ENCODE data around the gene TAS1R3.

Gene TAS1R3

GRCh38 chr1:1324524-1325287, 6.4 kb upstream of the TAS1R3 start, which contains the start of the genes CPTP and INTS11:
Gene CPTP (plus strand): TSS chr1:1324802. CDS start chr1:1326911, 2,109 bp downstream.
Gene INTS11 (minus strand): TSS chr1:1324660. CDS start chr1:1324608, 52 bp downstream.
- DNase-seq, result peak; percentile 96

- no peak for DNase-seq
Measured at GRCh38 chr1:1325288-1326074, 5.6 kb upstream of the TAS1R3 start.

- DNase-seq, result no peak
Measured at GRCh38 chr1:1326075-1326605, 4.9 kb upstream of the TAS1R3 start.

GRCh38 chr1:1327291-1327690, 3.8 kb upstream of the TAS1R3 start:
- no peak for DNase-seq

GRCh38 chr1:1328254-1328653, 2.8 kb upstream of the TAS1R3 start:
- no peak for DNase-seq

DNA sequence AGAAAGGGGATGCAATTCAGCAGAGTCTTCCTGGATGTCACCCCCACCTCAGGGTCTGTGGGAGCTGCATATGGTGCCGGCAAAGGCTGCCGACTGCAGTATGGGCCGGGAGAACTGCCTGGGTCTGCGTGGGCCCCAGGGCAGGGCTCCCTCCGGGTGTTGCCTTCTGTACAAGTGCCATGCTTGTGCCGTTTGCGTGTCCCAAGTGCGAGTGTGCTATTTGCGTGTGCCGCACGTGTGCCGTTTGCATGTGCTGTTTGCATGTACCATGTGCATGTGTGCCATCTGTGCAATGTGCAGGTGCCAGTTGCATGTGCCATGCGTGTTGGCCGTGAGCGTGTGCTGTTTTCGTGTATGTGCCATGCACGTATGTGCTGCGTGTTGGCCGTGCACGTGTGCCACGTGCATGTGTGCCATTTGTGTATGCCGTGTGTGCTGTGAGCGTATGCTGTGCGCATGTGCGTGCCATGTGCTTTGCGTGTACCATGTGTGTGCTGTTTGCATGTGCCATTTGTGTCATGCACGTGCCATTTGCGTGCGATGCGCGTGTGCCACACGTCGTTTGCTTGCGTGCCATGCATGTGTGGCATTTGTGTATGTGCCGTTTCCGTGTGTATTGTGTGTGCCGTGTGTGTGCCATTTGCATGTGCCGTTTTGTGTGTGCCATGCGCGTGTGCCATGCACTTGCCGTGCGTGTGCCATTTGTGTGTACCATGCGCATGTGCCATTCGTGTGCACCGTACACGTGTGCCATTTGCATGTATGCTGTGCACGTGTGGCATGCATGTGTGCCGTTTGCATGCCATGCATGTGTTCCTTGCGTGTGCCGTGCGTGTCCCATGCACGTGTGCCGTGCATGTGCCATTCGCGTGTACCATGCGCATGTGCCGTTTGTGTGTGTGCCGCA, 1.5 kb upstream of the TAS1R3 start:
- DNase-seq, result no peak

DNA sequence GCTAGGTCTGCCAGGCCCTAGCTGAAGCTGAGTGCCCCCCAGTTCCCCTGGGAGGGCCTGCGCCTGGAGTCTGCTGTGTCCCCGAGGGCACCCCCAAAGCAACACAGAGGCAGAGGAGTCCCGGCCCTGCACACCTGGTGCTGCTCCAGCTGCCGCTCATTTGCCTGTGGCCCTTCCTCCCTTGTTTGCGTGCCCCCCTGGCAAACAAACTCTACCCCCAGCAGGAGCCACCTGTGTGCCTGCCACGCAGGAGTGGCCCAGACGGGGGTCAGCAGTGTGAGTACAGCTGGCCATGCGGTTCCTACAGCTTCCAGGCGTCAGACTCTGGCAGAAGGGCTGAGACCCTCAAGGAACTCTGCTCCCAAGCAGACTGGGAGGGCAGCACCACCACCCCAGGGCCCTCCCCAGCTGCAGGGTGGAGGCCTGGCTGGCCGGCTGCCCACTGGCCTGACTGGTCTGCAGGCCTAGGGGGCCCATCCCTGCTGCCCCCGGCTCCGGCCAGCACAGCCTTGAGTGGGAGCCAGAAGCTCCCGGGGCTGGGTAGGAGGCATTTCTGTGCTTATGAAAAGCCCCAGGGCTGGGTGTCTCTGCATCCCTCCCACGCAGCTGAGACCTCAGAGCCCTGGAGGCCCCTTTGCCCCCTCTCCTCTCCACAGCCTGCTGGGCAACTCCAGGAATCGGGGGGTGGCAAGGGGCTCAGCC, 563 bp upstream of the TAS1R3 start:
- no peak for DNase-seq

GRCh38 chr1:1332031-1332755, 1.1 kb downstream of the TAS1R3 start:
- DNase-seq, result no peak

- no peak for DNase-seq
Measured at GRCh38 chr1:1332774-1333480, 1.8 kb downstream of the TAS1R3 start.

DNA sequence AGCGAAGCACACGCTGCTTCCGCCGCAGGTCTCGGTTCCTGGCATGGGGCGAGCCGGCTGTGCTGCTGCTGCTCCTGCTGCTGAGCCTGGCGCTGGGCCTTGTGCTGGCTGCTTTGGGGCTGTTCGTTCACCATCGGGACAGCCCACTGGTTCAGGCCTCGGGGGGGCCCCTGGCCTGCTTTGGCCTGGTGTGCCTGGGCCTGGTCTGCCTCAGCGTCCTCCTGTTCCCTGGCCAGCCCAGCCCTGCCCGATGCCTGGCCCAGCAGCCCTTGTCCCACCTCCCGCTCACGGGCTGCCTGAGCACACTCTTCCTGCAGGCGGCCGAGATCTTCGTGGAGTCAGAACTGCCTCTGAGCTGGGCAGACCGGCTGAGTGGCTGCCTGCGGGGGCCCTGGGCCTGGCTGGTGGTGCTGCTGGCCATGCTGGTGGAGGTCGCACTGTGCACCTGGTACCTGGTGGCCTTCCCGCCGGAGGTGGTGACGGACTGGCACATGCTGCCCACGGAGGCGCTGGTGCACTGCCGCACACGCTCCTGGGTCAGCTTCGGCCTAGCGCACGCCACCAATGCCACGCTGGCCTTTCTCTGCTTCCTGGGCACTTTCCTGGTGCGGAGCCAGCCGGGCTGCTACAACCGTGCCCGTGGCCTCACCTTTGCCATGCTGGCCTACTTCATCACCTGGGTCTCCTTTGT, 2.6 kb downstream of the TAS1R3 start:
- DNase-seq, result no peak

- DNase-seq, result no peak
Measured at GRCh38 chr1:1334835-1335234, 3.8 kb downstream of the TAS1R3 start.

DNA sequence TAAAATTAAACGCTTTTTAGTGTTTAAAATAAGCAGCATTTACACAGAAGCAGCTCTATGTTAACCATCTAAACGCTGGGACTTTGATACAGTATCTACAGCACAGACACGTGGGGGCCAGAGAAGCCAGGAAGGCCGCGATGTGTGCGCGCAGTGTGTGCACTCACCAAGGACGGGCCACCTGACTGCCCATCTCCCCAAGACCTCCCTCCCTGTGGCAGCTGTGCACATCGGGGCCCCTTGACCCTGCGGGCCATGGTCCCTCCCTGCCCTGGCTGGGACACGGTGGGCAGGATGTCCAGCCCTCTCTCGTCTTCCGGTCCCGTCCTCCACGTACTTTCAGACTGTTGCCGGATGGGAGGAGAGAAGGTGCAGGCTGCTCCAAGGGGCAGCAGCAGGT, 4.2 kb downstream of the TAS1R3 start:
- no peak for DNase-seq

DNA sequence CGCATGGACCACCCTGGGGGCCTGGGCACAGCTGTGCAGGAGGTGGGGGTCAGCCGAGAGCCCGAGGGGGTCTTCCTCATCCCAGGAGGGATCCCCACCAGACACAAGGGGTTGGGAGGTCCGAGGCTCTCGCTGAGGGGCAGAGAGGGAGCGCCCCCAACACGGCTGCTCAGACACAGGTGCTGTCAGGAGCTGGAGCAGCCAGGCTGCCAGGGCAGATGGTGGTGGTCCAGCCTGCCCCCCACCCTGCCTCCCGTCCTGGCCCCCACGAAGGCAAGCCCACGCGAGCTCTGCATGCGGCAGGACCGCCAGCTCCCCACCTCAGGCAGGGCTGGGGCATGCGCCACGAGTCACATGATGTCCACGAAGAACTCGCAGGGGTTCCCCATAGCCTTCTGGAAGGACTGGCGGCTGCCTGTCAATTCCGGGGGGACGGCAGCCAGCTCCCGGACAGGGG, 4.7 kb downstream of the TAS1R3 start:
- no peak for DNase-seq

GRCh38 chr1:1336446-1336845, 5.4 kb downstream of the TAS1R3 start:
- no peak for DNase-seq

- DNase-seq, result no peak
Measured at GRCh38 chr1:1336931-1337792, 6.1 kb downstream of the TAS1R3 start.

DNA sequence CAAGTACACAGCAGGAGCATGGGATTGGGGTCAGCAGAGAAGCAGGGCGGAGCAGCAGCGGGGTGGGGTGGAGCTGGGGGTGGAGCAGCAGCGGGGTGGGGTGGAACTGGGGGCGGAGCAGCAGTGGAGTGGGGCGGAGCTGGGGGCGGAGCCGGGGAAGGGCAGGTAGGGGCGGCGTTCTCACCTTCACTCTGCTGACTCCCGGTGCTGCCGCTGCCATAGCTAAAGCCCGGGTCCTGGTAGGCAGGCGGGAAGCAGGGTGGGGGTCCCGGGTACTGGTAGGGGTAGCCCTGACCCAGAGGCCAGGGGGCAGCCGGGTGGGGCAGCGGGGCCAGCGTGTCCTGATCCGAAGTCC, 6.7 kb downstream of the TAS1R3 start:
- DNase-seq, result peak; percentile 36

- DNase-seq, result no peak
Measured at GRCh38 chr1:1338278-1338677, 7.2 kb downstream of the TAS1R3 start.

GRCh38 chr1:1340185-1340584, 9.1 kb downstream of the TAS1R3 start:
- no peak for DNase-seq

All from CD4-positive, alpha-beta T cell treated with Interleukin-10 for 1 hour (primary cell).